ENCODE data around the gene MINDY2. TPM values are rescaled to one million over a fixed set of nuclear protein-coding genes. Genes with fewer than 3 reads are reported as not detected.

The MINDY2 gene
- total RNA-seq, 2 donors from 2014 or later: 26.6 to 32.5 TPM

DNA sequence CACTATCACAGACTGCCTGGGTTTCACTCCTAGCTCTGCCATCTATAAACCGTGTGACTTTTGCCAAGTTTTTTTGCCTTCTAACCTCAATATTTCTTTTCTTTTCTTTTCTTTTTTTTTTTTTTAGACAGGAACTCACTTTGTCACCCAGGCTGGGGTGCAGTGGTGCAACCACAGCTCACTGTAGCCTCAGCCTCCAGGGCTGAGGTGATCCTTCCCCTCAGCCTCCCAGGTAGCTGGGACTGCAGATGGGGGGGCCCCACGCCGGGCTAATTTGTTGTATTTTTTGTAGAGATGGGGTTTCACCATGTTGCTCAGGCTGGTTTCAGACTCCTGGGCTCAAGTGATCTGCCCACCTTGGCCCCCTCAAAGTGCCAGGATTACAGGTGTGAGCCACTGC is 18.4 kb upstream of the MINDY2 start:
- Mint-ChIP-seq H3K4me3 (no peak overlapping the region), H3K4me1 (peaks cover 11% of the 10 kb centered on the region), H3K9me3 (no peaks in the 10 kb centered on the region), H3K27ac (no peak overlapping the region), H3K36me3 (ENCODE audit: low read depth) (no peaks in the 10 kb centered on the region), H3K27me3 (ENCODE audit: insufficient read depth) (no peaks in the 10 kb centered on the region)
- TF ChIP-seq, protein P1, sequence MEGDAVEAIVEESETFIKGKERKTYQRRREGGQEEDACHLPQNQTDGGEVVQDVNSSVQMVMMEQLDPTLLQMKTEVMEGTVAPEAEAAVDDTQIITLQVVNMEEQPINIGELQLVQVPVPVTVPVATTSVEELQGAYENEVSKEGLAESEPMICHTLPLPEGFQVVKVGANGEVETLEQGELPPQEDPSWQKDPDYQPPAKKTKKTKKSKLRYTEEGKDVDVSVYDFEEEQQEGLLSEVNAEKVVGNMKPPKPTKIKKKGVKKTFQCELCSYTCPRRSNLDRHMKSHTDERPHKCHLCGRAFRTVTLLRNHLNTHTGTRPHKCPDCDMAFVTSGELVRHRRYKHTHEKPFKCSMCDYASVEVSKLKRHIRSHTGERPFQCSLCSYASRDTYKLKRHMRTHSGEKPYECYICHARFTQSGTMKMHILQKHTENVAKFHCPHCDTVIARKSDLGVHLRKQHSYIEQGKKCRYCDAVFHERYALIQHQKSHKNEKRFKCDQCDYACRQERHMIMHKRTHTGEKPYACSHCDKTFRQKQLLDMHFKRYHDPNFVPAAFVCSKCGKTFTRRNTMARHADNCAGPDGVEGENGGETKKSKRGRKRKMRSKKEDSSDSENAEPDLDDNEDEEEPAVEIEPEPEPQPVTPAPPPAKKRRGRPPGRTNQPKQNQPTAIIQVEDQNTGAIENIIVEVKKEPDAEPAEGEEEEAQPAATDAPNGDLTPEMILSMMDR (conservative IDR thresholded peaks at IDR 0.05): no peak
- no peak overlapping the region for H3K4me3 ChIP-seq (ENCODE audit: low read length)
- 93 to 100% methylated on average over 1 to 3 of the region's 3 CpGs for WGBS, 2 experiments (ENCODE audit: insufficient coverage in 1 of 2, insufficient read length in 1 of 2)
- no peaks in the 10 kb centered on the region for H3K9me3 ChIP-seq (ENCODE audit: control insufficient read depth, low read length)
- H3K9ac ChIP-seq (ENCODE audit: extremely low read depth, low read length, poor library complexity, severe bottlenecking): no peak overlapping the region
- no peak for DNase-seq
- H3K27me3 ChIP-seq (ENCODE audit: control insufficient read depth, insufficient read depth, low read length, poor library complexity, severe bottlenecking): no peaks in the 10 kb centered on the region
- H3K4me1 ChIP-seq (ENCODE audit: control insufficient read depth, insufficient read depth, low read length): no peaks in the 10 kb centered on the region
- H3K27ac ChIP-seq (ENCODE audit: low read depth, low read length): no peak overlapping the region
- H3K36me3 ChIP-seq (ENCODE audit: control insufficient read depth, insufficient read depth, low read length): no peaks in the 10 kb centered on the region

- H3K9me3 ChIP-seq (ENCODE audit: control insufficient read depth, low read length): no peaks in the 10 kb centered on the region
Observed at GRCh38 chr15:58755350-58755749, 15.8 kb upstream of the MINDY2 start.

DNA sequence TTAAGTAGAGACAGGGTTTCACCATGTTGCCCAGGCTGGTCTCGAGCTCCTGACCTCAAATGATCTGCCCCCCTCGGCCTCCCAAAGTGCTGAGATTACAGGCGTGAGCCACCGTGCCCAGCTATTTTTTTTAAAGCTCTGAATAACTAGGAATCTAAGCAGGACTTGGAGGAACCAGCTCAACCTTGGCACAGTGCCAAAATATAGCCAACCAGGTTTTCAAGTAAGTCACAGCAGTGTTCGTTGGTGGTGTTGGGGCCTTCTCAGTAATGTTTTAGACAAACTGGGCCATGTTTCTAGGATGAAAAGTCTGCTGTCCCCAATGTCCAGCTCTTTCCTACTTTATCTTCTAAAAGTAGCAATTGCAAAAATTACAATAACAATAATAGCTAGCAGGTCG is 15.1 kb upstream of the MINDY2 start:
- Histone ChIP-seq H3K9ac (ENCODE audit: extremely low read depth, low read length, poor library complexity, severe bottlenecking) (no peak overlapping the region), H3K27me3 (ENCODE audit: control insufficient read depth, insufficient read depth, low read length, poor library complexity, severe bottlenecking) (no peaks in the 10 kb centered on the region), H3K27ac (ENCODE audit: low read depth, low read length) (no peak overlapping the region), H3K4me1 (ENCODE audit: control insufficient read depth, insufficient read depth, low read length) (no peaks in the 10 kb centered on the region), H3K36me3 (ENCODE audit: control insufficient read depth, insufficient read depth, low read length) (no peaks in the 10 kb centered on the region), H3K4me3 (ENCODE audit: low read length) (no peak overlapping the region), H3K9me3 (ENCODE audit: control insufficient read depth, low read length) (no peaks in the 10 kb centered on the region)
- WGBS, 2 experiments (ENCODE audit: insufficient coverage in 1 of 2, insufficient read length in 1 of 2): 93% methylated on average over 6 of the region's 6 CpGs
- Mint-ChIP-seq H3K27ac (no peak overlapping the region), H3K4me1 (no peaks in the 10 kb centered on the region), H3K27me3 (ENCODE audit: insufficient read depth) (no peaks in the 10 kb centered on the region), H3K4me3 (no peak overlapping the region), H3K9me3 (no peaks in the 10 kb centered on the region), H3K36me3 (ENCODE audit: low read depth) (no peaks in the 10 kb centered on the region)
- TF ChIP-seq, protein P1 (conservative IDR thresholded peaks at IDR 0.05): no peak
- DNase-seq: no peak

More at GRCh38 chr15:58755350-58755749, 15.8 kb upstream of the MINDY2 start:
- Histone ChIP-seq H3K4me3 (ENCODE audit: low read length) (no peak overlapping the region), H3K4me1 (ENCODE audit: control insufficient read depth, insufficient read depth, low read length) (no peaks in the 10 kb centered on the region), H3K9ac (ENCODE audit: extremely low read depth, low read length, poor library complexity, severe bottlenecking) (no peak overlapping the region), H3K27me3 (ENCODE audit: control insufficient read depth, insufficient read depth, low read length, poor library complexity, severe bottlenecking) (no peaks in the 10 kb centered on the region), H3K27ac (ENCODE audit: low read depth, low read length) (no peak overlapping the region), H3K36me3 (ENCODE audit: control insufficient read depth, insufficient read depth, low read length) (no peaks in the 10 kb centered on the region)
- Mint-ChIP-seq H3K4me3 (no peak overlapping the region), H3K4me1 (peaks cover 2% of the 10 kb centered on the region), H3K27me3 (ENCODE audit: insufficient read depth) (no peaks in the 10 kb centered on the region), H3K27ac (no peak overlapping the region), H3K36me3 (ENCODE audit: low read depth) (no peaks in the 10 kb centered on the region), H3K9me3 (no peaks in the 10 kb centered on the region)
- WGBS, 2 experiments (ENCODE audit: insufficient coverage in 1 of 2, insufficient read length in 1 of 2): 98 to 100% methylated on average over 1 to 3 of the region's 3 CpGs
- no peak for DNase-seq
- TF ChIP-seq, protein P1 (conservative IDR thresholded peaks at IDR 0.05): no peak
